SK-N-SH (cell line): ENCODE results near the gene ANKH. TPM values are rescaled to one million over a fixed set of nuclear protein-coding genes. Genes with fewer than 3 reads are reported as not detected.
A peak's percentile ranks its signal among the peaks of the same experiment; 100 is the strongest.

ENCODE experiments used
- CTCF ChIA-PET: fragments of 300-600, 350-600 bp; formaldehyde crosslinking; extraction: SDS; loops from one replicate; lab custom pipeline; 2021; lab: Yijun Ruan, JAX
- POLR2A ChIA-PET: fragments of 350-600 bp; sonication (Branson Sonifier 250); formaldehyde crosslinking; extraction: SDS; loops from one replicate; lab custom pipeline; 2020; ENCODE audit warnings: antibody characterized with exemption, inconsistent platforms; lab: Yijun Ruan, JAX
- DNase-seq: peaks from one replicate; pipeline ENCODE4 v3.0.0; 2012
- H2AFZ ChIP-seq: fragments of 200-600 bp; sonication (generic); 2 replicates; pipeline ENCODE4 v1.8.1; 2016; ENCODE audit warnings: antibody characterized with exemption, mild to moderate bottlenecking, low read depth
- H3F3A ChIP-seq: fragments of 200-600 bp; sonication (generic); replicated peaks from 2 replicates; pipeline ENCODE3; 2016; ENCODE audit warnings: antibody characterized with exemption, mild to moderate bottlenecking; ENCODE audit not compliant: insufficient read depth
- H3K27ac ChIP-seq, 2 experiments: fragments of 200-500 bp in 1 of 2; fragments of 200-600 bp in 1 of 2; sonication (Bioruptor generic) in 1 of 2; sonication (generic), shearing (Covaris generic) in 1 of 2; 2 replicates each; pipeline versions ENCODE4 v1.5.1 to v1.6.1; 2014 to 2016; ENCODE audit warnings: low read depth in 2 of 2, inconsistent platforms in 1 of 2, low read length in 1 of 2, mild to moderate bottlenecking in 1 of 2, mixed read lengths in 1 of 2
- H3K27me3 ChIP-seq: fragments of 200-600 bp; sonication (generic), shearing (Covaris generic); 2 replicates; pipeline ENCODE4 v1.6.1; 2016; ENCODE audit warnings: mixed run types; ENCODE audit not compliant: insufficient read depth
- H3K36me3 ChIP-seq, 2 experiments: fragments of 200-500 bp in 1 of 2; fragments of 200-600 bp in 1 of 2; sonication (Bioruptor generic) in 1 of 2; sonication (generic) in 1 of 2; replicated peaks in 1 of 2; 2 replicates each; pipeline versions ENCODE3 to v1.5.1; 2014 to 2016; ENCODE audit warnings: low read length in 1 of 2, mild to moderate bottlenecking in 1 of 2; ENCODE audit not compliant: insufficient read depth in 2 of 2, control insufficient read depth in 1 of 2
- H3K4me1 ChIP-seq, 2 experiments: fragments of 200-500 bp in 1 of 2; fragments of 200-600 bp in 1 of 2; sonication (Bioruptor generic) in 1 of 2; sonication (generic), shearing (Covaris generic) in 1 of 2; 2 replicates each; pipeline versions ENCODE4 v1.5.1 to v1.6.1; 2014 to 2016; ENCODE audit warnings: low read depth in 1 of 2, low read length in 1 of 2, mixed run types in 1 of 2; ENCODE audit not compliant: insufficient read depth in 2 of 2, control insufficient read depth in 1 of 2
- H3K4me2 ChIP-seq: fragments of 200-600 bp; sonication (generic), shearing (Covaris generic); 2 replicates; pipeline ENCODE4 v1.6.1; 2017; ENCODE audit warnings: mixed run types
- H3K4me3 ChIP-seq, 2 experiments: fragments of 200-500 bp in 1 of 2; fragments of 200-600 bp in 1 of 2; sonication (Bioruptor generic) in 1 of 2; sonication (generic), shearing (Covaris generic) in 1 of 2; 2 replicates each; pipeline versions ENCODE4 v1.5.1 to v1.8.1; 2014 to 2016; ENCODE audit warnings: low read depth in 2 of 2, inconsistent platforms in 1 of 2, low read length in 1 of 2, mild to moderate bottlenecking in 1 of 2, mixed read lengths in 1 of 2, moderate library complexity in 1 of 2
- H3K79me2 ChIP-seq: fragments of 200-600 bp; sonication (generic); 2 replicates; pipeline ENCODE4 v1.8.1; 2017; ENCODE audit warnings: mild to moderate bottlenecking; ENCODE audit not compliant: insufficient read depth
- H3K9ac ChIP-seq: fragments of 200-600 bp; sonication (generic); 2 replicates; pipeline ENCODE4 v1.6.1; 2017; ENCODE audit warnings: mixed run types
- H3K9me2 ChIP-seq: fragments of 200-600 bp; sonication (generic); 2 replicates; pipeline ENCODE4 v1.6.1; 2017; ENCODE audit warnings: mixed run types
- H3K9me3 ChIP-seq: fragments of 200-600 bp; sonication (generic); 2 replicates; pipeline ENCODE4 v1.6.1; 2017; ENCODE audit warnings: mixed run types, mild to moderate bottlenecking, moderate library complexity
- H4K20me1 ChIP-seq: fragments of 200-600 bp; sonication (generic); 2 replicates; pipeline ENCODE4 v1.6.1; 2017; ENCODE audit warnings: mild to moderate bottlenecking, mixed run types; ENCODE audit not compliant: insufficient read depth
- EP300 ChIP-seq, 2 experiments: IDR thresholded peaks; 2 replicates each; pipeline versions ENCODE4 v1.4.0 to v1.6.1; 2012; ENCODE audit warnings: borderline replicate concordance in 1 of 2, low read depth in 1 of 2, low read length in 1 of 2
- GATA2 ChIP-seq: sonication (generic); formaldehyde crosslinking; IDR thresholded peaks from 2 replicates; pipeline ENCODE4 v1.5.0; 2020; ENCODE audit warnings: mild to moderate bottlenecking, missing genetic modification reagents
- IRF3 ChIP-seq: fragments of 150-350 bp; IDR thresholded peaks from 2 replicates; pipeline ENCODE4 v1.6.1; 2016; ENCODE audit warnings: mild to moderate bottlenecking, low read depth, low read length
- MXI1 ChIP-seq: IDR thresholded peaks from 2 replicates; pipeline ENCODE4 v1.6.1; 2012; ENCODE audit warnings: mild to moderate bottlenecking, low read depth, low read length, improper control_type of control experiment
- NRF1 ChIP-seq: IDR thresholded peaks from 2 replicates; pipeline ENCODE4 v1.6.1; 2012; ENCODE audit warnings: low read depth, mild to moderate bottlenecking, low read length
- POLR2AphosphoS5 ChIP-seq: IDR thresholded peaks from 2 replicates; pipeline ENCODE4 v1.6.1; 2012; ENCODE audit warnings: low read depth, low read length
- RCOR1 ChIP-seq: fragments of 150-350 bp; IDR thresholded peaks from 2 replicates; pipeline ENCODE4 v1.6.1; 2017; ENCODE audit warnings: antibody characterized with exemption, low read length
- SIN3A ChIP-seq: IDR thresholded peaks from 2 replicates; pipeline ENCODE4 v1.6.1; 2012; ENCODE audit warnings: low read depth, mild to moderate bottlenecking, low read length, moderate library complexity, borderline replicate concordance
- SMC3 ChIP-seq: IDR thresholded peaks from 2 replicates; pipeline ENCODE4 v1.6.1; 2012; ENCODE audit warnings: low read depth, low read length, improper control_type of control experiment
- TAF1 ChIP-seq: IDR thresholded peaks from 2 replicates; pipeline ENCODE4 v1.6.1; 2012; ENCODE audit warnings: low read depth, mild to moderate bottlenecking, low read length, moderate library complexity, borderline replicate concordance
- USF2 ChIP-seq: fragments of 150-350 bp; IDR thresholded peaks from 2 replicates; pipeline ENCODE4 v1.6.1; 2017; ENCODE audit warnings: antibody characterized with exemption, low read length, low read depth, borderline replicate concordance
- YY1 ChIP-seq: IDR thresholded peaks from 2 replicates; pipeline ENCODE4 v1.4.0; 2012; ENCODE audit warnings: low read depth, mild to moderate bottlenecking
- ZBTB33 ChIP-seq: IDR thresholded peaks from 2 replicates; pipeline ENCODE4 v1.4.0; 2012; ENCODE audit warnings: low read depth, borderline replicate concordance
- WGBS: methylation state at CpG from one replicate; pipeline ENCODE4 v1.1.6; 2017; ENCODE audit warnings: low lambda C conversion rate; 5-methylcytosine and 5-hydroxymethylcytosine counted together
- polyA plus RNA-seq, 3 experiments: library from polyadenylated mRNA; depleted of rRNA; stranded (reverse); fragments of >200 nt; gene quantifications; 2 replicates each; pipeline ENCODE4 v1.2.3, GENCODE V29; 2012
- TF ChIP-seq, protein P1 (sequence below): IDR thresholded peaks from 2 replicates; pipeline ENCODE4 v1.4.0; 2012; ENCODE audit warnings: low read depth
- TF ChIP-seq, protein P2 (sequence below): IDR thresholded peaks from 2 replicates; pipeline ENCODE4; 2012
- TF ChIP-seq, protein P3 (sequence below): fragments of 200-600 bp; sonication (generic); IDR thresholded peaks from 2 replicates; pipeline ENCODE4 v1.6.1; 2017; ENCODE audit warnings: antibody characterized with exemption, mild to moderate bottlenecking, moderate library complexity

ANKH gene
- polyA plus RNA-seq, 1 of the 3 experiments (the other 2 are of a cell fraction) = 22.0 TPM

DNA sequence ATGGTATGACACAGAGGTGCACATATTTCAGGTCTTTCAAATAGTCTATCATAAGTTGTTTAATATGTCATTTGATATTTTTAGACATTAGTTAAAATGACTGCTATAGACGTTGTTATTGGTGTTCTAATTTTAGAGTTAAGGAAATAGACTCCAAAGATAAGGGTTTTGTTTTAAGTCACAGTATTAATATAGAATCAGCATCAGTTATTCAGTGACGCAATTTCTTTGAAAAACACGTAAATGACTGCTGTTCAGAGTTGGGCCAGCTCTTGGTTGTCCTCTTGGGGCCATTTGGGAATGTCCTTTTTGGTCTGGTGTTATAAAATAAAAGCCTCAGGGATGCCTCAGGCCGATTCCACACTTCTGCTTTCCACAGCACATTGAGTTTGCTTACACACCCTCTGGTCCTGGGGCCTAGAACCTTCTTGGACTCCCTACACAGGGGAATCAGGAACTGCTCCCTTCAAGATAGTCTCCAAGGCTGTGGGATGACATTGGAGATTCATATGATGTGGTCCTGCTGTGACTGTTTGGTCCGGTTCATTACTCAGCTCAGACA is 192.7 kb downstream of the ANKH start:
- H3K4me2 ChIP-seq = no peak overlapping the region
- H3K9ac ChIP-seq = no peak overlapping the region
- no peak overlapping the region for H3K4me3 ChIP-seq
- no peaks in the 10 kb centered on the region for H3K9me2 ChIP-seq
- H3K4me1 ChIP-seq = peaks cover 0 to 19% of the 10 kb centered on the region in 2 experiments; a peak in 2 of 4 replicates
- no peak overlapping the region for H3K27ac ChIP-seq
- TF ChIP-seq SIN3A = no peak
- TF ChIP-seq TAF1 = no peak
- TF ChIP-seq SMC3 = no peak
- TF ChIP-seq, protein P1, sequence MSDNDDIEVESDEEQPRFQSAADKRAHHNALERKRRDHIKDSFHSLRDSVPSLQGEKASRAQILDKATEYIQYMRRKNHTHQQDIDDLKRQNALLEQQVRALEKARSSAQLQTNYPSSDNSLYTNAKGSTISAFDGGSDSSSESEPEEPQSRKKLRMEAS = no peak
- TF ChIP-seq ZBTB33 = no peak
- TF ChIP-seq, protein P2, sequence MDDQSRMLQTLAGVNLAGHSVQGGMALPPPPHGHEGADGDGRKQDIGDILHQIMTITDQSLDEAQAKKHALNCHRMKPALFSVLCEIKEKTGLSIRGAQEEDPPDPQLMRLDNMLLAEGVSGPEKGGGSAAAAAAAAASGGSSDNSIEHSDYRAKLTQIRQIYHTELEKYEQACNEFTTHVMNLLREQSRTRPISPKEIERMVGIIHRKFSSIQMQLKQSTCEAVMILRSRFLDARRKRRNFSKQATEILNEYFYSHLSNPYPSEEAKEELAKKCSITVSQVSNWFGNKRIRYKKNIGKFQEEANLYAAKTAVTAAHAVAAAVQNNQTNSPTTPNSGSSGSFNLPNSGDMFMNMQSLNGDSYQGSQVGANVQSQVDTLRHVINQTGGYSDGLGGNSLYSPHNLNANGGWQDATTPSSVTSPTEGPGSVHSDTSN = no peak
- no peak for TF ChIP-seq RCOR1
- TF ChIP-seq NRF1 = no peak
- TF ChIP-seq POLR2AphosphoS5 = no peak
- no peak for TF ChIP-seq MXI1
- H3K27me3 ChIP-seq = no peaks in the 10 kb centered on the region
- peaks cover 51 to 54% of the 10 kb centered on the region in 2 experiments for H3K36me3 ChIP-seq
- 97% methylated on average over 5 of the region's 5 CpGs for WGBS
- H3F3A ChIP-seq = peaks cover 6% of the 10 kb centered on the region
- ChIA-PET CTCF (interaction anchor here (1.9 kb wide), 1 partner anchor 325 kb away, joined by 8 read pairs; no protein-coding TSS in a partner anchor), POLR2A (no interaction called here)
- no peak for DNase-seq
- H2AFZ ChIP-seq = no peak overlapping the region
- H3K9me3 ChIP-seq = no peaks in the 10 kb centered on the region
- peaks cover 18% of the 10 kb centered on the region for H4K20me1 ChIP-seq
- peaks cover 60% of the 10 kb centered on the region for H3K79me2 ChIP-seq

GRCh38 chr5:14676320-14676719 is 195.3 kb downstream of the ANKH start:
- Histone ChIP-seq H4K20me1 (peaks cover 41% of the 10 kb centered on the region), H3K27me3 (no peaks in the 10 kb centered on the region), H3K9me3 (no peaks in the 10 kb centered on the region), H3K9ac (no peak overlapping the region), H3K27ac (peak overlapping the region in 1 of 2 experiments; percentile 39; a peak in 2 of 4 replicates), H3K4me1 (peaks cover 3 to 31% of the 10 kb centered on the region in 2 experiments; a peak in 2 of 4 replicates), H3F3A (no peaks in the 10 kb centered on the region), H2AFZ (no peak overlapping the region), H3K4me2 (no peak overlapping the region), H3K9me2 (no peaks in the 10 kb centered on the region), H3K36me3 (peaks cover 34 to 35% of the 10 kb centered on the region in 2 experiments), H3K4me3 (no peak overlapping the region), H3K79me2 (peaks cover 86% of the 10 kb centered on the region)
- POLR2A ChIA-PET = no interaction called here
- 87% methylated on average over 3 of the region's 3 CpGs for WGBS
- CTCF ChIA-PET = interaction anchor here (1.0 to 2.5 kb wide), 4 partner anchors 10 to 28 kb away, joined by 3 to 12 read pairs (median 4); no protein-coding TSS in a partner anchor
- TF ChIP-seq YY1 (no peak), MXI1 (no peak), ZBTB33 (no peak), IRF3 (no peak), GATA2 (CRISPR knock-in tag) (no peak), EP300 (IDR thresholded peaks at IDR 0.05; ENCODE audit: borderline replicate concordance in 1 of 2, low read depth in 1 of 2, low read length in 1 of 2) (no peak), USF2 (no peak)
- TF ChIP-seq, protein P3, sequence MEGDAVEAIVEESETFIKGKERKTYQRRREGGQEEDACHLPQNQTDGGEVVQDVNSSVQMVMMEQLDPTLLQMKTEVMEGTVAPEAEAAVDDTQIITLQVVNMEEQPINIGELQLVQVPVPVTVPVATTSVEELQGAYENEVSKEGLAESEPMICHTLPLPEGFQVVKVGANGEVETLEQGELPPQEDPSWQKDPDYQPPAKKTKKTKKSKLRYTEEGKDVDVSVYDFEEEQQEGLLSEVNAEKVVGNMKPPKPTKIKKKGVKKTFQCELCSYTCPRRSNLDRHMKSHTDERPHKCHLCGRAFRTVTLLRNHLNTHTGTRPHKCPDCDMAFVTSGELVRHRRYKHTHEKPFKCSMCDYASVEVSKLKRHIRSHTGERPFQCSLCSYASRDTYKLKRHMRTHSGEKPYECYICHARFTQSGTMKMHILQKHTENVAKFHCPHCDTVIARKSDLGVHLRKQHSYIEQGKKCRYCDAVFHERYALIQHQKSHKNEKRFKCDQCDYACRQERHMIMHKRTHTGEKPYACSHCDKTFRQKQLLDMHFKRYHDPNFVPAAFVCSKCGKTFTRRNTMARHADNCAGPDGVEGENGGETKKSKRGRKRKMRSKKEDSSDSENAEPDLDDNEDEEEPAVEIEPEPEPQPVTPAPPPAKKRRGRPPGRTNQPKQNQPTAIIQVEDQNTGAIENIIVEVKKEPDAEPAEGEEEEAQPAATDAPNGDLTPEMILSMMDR = no peak
- DNase-seq = no peak
